Measurements from ENCODE around the gene CFAP299.
A peak's percentile ranks its signal among the peaks of the same experiment; 100 is the strongest.

Gene CFAP299

DNA sequence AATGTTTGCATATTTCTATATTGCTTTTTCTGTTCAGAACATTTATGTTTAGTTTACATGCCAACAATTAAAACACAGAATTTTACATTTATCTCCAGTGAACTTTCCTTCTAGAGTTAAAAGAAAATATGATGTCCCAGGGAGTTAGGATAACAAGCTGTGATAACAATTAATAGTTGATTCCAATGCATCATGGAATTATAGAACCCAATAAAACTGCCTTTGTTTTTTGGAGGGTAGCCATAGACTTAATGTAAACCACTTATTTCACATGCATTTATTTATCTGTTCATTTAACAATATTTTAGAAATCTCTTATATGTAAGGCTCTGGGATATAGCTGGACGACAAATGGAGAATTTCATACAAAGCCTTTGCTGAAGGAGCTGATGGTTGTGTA lies 180.0 kb downstream of the CFAP299 start:
- no peak for DNase-seq (ENCODE audit: low spot score)

DNA sequence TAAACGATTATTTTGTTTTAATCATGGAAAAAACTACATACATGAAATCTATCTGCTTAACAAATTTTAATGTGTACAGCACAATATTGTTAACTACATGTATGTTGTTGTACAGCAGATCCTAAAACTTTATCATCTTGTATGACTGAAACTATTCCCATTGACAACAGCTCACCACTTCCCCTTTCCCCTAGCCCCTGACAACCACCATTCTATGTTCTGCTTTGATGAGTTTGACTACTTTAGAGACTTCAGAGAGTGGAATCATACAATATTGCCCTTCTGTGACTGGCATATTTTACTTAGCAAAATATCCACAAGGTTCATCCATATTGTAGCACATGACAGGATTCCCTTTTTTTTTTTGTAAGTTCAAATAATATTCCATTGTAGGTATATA lies 185.9 kb downstream of the CFAP299 start:
- DNase-seq (ENCODE audit: low spot score), result no peak

DNA sequence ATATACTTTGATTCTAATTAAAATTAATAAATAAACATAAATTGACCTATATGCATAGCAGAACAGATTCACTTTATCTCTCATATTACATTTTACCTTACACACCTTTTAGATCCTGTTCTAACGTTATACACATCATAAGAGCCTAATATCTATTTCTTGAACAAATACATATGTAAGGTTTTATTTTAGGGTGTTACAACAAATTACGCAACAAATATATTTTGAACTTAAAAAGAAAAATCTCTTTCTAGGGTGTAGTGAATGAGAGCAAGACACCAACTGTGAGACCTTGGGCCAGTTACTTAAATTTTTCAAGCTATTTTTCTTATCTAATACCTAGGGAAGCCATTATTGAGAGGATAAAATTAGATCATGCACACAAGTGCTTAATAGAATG lies 191.2 kb downstream of the CFAP299 start:
- DNase-seq (ENCODE audit: low spot score), result no peak

DNA sequence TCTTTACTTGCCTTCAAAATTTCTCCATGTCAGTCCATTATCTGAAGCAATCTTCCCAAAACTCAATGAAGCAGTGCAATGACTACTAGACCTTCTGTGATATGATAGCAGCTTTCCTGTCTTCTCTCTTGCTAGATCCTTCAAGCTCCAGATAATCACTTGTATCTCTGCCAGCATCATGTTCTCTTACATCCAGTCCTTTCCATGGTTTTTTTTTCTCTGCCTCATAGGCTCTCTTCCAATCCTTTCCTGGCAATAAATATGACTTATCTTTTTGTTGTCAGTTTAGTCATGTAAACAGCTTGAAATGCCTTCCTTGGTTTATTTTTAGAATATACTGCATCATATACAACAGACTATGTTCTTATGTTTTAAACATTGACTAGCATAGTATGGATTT lies 193.5 kb downstream of the CFAP299 start:
- no peak for DNase-seq (ENCODE audit: low spot score)

DNA sequence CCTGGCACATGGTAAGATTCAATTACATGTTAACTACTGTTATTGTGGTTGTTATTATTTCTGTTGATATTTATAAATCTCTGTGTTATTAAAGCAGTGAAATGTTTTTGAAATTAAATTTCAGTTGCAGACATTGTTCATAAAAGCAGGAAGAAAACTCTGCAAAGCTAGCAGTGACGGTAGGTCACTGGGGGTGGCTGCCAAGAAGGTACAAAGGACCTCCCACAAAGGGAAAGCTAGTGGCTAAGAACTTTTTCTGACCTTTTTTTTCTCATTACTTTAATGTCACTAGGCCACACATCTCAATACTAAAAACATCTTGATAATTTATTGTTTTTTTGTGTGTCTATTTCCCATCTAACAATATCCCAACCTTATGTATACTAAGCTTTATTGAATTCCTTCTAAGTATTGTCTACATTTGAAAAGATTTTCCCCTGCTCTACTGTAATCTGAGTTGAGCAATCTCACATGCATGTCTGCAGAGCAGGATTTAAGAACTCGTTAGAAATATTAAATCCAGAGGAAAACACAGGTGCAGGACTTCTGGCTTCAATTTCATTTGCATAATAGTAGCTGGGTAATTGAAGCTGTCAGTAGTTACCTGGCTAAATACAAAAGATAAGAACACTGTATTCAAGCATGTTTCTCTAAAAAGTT lies 197.3 kb downstream of the CFAP299 start:
- no peak for DNase-seq (ENCODE audit: low spot score)

DNA sequence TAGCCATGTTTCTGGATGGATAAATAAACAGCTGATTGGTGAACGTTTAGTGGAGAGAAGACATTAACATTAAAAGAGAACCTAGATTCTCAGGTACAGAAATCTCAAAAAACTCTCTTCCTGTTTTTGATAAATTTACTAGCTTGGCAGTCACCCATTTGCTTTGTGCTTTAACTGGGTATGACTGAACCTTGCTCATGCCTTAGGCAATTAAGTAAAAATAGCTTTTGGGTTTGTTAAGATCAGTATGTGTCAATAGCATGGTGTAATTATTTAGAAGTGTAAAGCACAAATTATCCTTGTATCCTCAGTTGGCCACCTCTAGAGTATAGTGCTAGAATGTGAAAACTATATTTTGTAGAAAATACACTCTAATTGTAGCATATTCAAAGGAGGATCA lies 200.0 kb downstream of the CFAP299 start:
- DNase-seq (ENCODE audit: low spot score), result no peak

DNA sequence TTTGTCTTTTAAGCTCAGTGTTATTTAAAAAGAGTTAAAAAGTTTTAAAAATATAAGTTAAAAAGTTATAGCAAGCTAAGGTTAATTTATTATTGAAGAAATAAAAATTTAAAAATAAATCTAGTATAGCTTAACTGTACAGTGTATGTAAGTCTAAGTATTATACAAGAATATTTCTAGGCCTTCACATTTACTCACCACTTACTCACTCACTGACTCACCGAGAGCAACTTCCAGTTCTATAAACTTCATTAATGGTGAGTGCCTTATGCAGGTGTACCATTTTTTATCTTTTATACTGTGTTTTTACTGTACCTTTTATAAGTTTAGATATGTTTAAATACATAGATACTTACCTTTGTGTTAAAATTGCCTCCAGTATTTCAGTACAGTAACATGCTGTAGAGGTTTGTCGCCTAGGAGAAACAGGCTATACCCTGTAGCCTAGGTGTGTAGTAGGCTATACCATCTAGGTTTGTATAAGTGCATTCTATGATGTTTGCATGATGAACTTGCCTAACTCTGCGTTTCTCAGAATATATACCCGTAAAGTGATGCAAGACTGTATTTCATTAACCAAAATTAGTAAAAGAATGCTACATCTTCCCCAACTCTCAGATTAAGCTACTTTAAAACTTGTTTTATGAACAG lies 202.9 kb downstream of the CFAP299 start:
- no peak for DNase-seq (ENCODE audit: low spot score)

DNA sequence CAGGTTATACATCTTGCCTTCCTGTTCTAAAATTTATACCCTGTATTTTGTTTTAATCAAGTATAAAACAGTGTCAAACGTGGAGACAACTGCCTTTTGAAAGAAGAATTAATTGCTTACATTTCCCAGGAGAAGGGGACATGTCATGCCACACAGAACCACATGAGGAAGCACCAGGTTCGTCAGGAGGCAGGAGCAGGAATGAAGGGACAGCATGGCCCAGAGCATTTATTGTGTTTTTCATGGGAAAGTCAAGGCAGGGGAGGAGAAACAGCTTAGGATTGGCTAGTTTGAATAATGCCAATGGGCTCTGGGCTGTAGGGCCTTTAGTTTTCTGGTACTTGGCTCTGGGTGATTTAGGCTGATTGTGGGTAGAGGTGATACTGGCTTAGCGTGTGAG lies 203.7 kb downstream of the CFAP299 start:
- no peak for DNase-seq (ENCODE audit: low spot score)

DNA sequence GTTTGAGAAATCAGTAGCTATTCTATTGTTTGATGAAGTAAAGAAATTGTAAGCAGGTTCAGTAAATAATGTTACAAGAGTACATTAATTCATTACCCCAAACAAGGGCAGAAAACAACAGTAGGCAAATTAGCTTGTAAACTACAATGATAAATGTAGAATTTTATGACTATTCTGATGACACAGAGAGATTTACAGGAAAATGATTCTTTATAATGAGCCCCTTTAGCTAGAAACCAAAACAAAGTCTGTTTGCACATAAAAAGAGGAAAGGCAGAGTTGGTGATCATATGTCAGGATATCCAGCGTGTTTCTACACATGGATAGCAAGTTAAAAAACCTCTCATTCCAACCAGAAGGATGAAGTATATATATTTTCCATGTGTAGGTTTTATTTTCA lies 204.8 kb downstream of the CFAP299 start:
- no peak for DNase-seq (ENCODE audit: low spot score)

DNA sequence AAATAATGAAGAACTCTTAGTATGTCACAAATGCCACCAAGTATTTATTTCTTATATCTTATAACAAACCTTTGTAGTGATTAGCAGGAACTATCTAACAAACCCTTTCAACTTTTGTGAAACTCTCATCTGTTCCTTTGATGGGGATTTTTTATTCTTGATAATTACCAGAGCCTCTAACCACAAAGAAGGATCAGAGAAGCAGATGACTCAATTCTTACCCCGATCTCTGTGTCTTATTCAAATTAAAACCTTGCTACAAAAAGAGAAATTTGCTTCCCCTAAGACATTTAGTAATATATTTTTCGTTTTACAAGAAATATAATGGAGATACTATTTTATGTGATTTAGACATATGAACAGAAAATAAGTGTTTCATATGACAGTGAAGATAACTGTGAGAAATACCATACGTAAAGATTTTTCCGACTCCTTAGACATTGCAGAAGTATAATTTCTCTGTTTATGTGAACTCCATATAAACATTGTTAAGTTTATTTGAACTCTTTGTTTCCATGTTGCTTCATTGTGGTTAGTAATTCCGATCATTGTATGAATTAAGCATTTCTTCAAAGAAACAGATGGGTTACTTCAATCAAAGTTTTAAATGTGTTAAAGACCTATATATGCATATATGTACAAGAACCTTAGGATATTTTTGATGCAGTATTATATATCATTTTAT lies 205.4 kb downstream of the CFAP299 start:
- DNase-seq (ENCODE audit: low spot score), result peak; percentile 5

DNA sequence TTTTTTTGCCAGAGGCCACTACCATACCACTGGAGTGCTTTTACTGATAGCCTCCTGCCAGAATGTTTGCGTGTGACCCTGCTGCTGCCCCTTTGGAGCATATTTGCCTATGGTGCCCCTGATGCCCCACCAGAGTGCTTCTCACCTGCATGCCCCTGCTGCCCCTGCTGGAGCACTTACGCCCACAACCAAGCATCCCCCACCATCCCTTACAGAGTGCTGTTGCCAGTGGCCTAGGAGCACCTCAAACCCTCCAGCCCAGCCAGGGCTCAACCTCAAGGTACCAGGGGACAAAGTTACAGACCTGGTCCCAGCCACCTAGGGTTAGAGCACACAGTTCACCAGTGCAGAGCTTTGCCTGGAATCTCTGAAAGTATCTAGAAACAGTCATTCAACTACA lies 207.2 kb downstream of the CFAP299 start:
- no peak for DNase-seq (ENCODE audit: low spot score)

DNA sequence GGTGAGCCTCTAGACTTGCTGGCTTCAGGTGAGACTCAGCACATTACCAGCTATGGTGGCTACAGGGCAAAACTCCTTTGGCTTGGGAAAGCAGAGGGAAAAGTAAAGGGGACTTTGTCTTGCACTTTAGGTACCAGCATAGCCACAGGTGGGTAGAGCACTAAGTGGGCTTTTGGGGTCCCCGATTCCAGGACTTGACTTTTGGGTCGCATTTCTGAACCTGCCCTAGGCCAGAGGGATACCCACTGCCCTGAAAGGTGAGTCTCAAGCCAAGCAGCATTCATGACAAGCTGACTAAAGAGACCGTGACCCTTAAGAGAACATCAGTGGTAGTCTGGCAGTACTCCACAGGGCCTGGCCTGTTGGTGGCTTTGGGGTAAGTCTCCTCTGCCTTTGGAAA lies 224.8 kb downstream of the CFAP299 start:
- no peak for DNase-seq (ENCODE audit: low spot score)

DNA sequence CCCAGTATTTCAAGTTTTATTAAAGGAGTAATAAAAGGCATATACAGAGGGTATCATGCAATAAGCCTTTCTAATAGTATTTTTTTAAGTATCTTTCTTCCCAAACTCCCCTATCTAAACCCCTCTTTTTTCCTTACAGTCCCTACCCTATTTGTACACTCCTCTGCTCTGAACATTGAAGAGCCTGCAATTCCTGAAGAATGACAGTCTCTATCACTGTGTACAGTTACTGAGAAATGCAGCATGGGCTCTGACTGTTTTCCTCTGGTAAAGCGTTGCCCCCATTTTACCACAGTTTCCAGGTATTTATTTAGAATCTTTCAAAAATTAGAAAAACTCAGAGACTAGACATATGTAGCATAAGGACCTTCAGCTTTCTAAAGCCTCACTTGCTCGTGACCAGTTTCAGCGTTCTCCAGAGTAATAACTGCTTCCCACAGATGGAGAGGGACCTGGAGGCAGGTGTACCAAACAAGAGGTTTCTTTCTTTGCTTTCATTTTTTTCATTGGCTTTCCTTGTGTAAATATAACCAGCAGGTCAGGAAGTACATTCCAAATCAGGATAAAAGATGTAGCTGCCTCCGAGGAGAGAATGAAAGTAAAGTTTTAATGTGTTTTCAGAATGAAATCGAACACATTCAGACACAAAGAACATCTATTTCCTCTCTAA lies 230.8 kb downstream of the CFAP299 start:
- DNase-seq (ENCODE audit: low spot score), result no peak

DNA sequence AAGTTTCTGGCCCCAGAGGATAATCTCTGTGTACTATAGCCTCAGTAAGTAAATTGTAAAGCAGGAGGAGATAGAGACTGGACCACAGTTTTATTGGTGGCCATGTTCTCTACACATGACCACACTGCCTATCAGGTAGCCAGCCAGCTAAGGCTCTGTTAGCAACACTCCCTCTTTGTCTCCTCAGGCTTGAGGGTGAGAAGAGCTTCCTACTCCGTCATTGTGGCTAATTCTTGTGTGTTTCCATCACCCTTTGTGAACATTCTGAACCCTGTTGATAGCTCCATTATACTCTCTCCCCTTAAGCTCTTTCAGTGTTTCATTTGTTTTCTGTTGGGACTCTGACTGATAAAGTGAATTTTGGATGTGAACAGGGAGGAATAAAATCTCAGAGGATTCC lies 233.4 kb downstream of the CFAP299 start:
- no peak for DNase-seq (ENCODE audit: low spot score)

DNA sequence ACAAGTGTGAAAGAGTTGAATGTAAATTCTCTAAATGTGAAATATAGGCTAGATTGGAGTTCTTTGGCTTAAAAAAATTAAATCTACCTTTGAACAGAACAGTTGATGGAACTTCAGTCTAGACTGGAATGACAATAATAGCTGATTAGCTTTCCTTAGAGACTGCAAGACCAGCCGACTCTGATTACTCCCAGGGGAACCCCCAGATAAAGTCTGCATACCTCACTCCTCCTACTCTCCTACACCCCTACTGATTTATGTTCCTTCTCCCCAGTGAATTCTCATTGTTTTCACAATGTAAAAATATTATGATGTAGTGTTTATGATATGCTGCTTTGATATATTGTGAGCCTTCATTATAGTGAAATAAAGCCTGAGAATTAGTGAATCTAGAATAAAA lies 241.3 kb downstream of the CFAP299 start:
- DNase-seq (ENCODE audit: low spot score), result no peak

DNA sequence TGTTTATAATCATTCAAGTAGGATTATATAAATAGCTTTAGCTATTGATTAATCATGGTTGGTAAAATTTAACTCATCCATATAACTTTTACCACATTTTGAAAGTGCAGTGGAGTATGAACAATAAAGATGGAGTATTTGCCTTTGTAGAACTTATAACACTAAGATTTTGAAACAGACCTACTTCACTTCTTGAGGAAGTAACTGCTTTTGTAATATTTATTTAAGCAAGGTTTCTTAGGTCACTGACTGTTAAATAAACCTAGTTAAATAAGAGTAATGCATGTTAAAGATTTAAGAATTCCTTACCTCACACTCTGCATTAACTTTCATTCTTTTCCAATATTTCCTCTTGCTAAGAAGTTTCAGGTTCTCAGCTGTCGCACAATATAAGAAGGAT lies 242.5 kb downstream of the CFAP299 start:
- no peak for DNase-seq (ENCODE audit: low spot score)

DNA sequence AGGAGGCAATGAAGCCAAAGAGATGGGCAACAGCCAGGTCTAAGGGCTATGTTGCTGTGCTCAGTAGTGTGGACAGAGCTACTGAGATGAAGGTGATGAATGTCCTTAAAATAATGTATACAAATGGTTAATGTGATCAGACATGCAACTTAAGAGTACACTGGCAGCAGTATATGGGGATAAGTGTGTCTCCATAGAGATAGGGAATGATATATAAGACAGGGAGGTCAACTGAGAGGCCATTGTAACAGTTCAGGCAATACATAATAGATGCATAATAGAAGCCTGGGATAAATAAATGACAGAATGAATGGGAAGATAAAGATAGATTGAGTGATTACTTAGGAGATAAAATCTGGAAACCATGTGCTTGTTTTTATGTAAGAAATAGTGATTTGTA lies 250.0 kb downstream of the CFAP299 start:
- no peak for DNase-seq (ENCODE audit: low spot score)

DNA sequence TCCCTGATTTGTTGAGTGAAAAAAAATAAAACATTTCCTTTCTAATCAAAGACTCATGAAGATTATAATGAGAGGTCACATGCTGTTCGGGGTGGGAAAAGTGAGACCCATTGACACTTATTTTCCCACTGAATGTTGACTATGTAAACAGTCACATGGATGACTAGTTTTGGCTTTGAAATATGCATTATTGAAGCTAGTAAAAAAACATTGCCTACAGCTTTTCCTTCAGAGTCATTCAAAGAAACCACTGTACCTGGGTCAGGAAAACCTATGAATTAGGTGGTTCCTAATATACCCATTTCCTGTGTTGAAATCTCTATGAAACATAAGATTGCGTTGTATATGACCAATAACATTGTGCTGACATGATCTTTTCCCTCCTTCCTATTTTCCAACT lies 251.2 kb downstream of the CFAP299 start:
- no peak for DNase-seq (ENCODE audit: low spot score)

DNA sequence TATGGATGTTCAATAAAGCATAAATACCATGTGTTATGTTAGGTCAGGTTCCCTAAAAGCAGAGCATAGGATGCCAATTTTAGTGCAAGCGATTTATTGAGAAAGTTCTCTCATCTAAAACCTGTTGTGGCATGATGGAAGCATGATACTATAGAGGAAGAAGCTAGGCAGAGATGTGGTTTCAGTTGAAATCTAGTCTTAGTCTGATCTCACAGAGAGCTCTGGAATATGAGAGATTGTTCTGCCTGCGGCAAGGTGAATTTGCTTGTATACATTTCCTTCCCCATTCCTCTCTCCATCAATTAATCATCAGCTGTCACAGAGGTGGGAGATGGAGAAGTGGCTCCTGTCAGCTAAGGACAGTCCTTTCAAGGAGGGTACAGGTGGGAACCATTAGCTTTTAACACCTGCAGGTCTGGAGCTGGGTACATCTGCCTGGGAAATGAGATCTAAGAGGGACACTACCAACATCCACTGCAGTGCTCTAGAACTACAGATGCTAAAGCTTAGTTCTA lies 252.4 kb downstream of the CFAP299 start:
- DNase-seq (ENCODE audit: low spot score), result no peak

DNA sequence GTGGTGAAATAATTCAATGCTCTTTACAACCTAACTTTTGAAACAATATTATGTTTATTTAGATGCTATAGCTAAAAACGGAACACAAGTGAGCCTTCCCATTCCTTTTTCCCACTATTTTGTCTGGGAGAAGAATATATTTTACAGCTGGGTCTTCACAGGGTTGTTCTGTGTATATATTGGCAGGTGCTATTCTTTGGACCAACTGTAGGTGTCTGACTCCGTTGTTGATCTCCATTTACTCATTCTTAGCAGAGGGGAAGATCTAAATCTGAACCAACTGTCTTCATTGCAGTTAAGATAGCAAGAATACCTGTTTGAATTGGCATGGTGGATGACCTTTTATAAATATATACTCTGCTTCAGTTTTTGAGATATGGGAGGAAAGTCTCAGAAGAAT lies 257.4 kb downstream of the CFAP299 start:
- no peak for DNase-seq (ENCODE audit: low spot score)

DNA sequence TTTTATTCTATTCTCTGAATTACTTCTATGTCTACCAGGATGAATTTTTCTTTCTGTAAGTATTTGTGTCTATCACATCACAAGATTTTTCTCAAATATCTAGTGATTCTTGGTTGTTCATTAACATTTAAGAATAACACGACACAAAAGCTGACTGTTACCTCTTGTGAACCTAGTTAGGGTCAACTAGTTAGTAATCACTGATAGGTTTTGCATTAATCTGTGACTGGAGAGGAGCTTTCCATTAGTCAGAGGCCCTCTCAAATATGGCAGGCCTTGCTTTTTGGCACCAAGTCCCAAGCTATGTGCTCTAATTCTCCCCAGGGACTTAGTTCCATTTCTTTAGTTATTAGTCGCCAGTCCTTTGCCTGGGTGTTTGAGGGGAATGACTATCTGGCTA lies 259.2 kb downstream of the CFAP299 start:
- no peak for DNase-seq (ENCODE audit: low spot score)

DNA sequence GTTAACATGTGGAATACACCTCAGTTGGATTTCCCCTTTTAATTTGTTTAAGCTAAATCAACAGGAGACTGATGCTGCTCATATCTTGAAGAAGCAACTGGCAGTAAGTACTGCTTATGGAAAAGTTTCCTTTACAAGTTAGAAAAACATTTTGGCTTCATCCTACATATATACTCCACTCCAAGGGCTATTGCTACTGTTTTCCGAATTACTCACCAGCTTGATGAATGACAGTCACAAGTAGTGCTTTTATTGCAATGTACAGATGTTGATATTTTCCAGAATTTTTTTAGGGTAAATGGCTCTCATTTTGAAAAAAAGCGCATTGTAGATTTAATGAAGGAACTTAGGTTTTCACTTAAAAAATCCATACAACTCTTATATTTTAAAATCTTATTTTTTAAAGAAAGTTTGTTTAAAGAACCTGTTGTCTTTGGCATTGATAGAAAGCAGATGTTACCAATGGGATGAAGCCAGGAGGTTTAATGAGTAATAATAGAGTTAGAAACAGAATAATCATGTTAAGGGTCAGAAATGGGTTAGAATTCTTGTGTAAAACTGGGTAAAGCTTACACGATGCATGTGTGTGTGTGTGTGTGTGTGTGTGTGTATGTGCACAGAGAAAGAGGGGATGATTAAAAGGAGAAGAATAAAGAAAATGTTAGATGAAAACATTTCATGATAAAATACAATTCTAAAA lies 272.9 kb downstream of the CFAP299 start:
- DNase-seq (ENCODE audit: low spot score), result no peak

Measured in AG08396 (cell line).